ENCODE measurements around the gene ZNF407. TPM values are rescaled to one million over a fixed set of nuclear protein-coding genes. Genes with fewer than 3 reads are reported as not detected.
"Not testable (repeated sequence)": the region's sequence is repeated elsewhere in the genome, so short reads cannot be mapped to it uniquely, and the experiment has no call there.

ZNF407 gene
- total RNA-seq, 1 donor from 2014 or later = 13.2 TPM

DNA sequence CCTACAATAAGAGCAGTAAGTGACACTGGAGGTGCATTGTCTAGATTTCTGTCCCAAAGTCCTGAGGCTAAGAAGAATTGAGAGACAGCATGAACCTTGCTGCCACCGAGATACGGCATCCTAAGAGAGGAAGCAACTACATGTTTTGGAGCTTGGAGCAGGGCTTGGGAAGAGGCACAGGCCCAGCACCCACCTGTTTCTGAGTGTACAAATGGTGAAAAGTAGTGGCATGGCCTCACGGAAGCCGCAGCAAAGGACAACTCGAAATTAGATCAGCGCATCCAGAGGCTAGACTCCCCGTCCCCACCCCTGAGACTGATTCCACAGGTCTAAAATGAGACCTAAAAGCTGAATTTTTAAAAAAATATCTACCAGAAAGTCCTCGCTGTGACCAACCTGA lies 483.8 kb downstream of the ZNF407 start:
- Mint-ChIP-seq H3K4me3 (no peak overlapping the region), H3K27ac (ENCODE audit: unreplicated experiment) (no peak overlapping the region), H3K27me3 (ENCODE audit: low read depth) (no peaks in the 10 kb centered on the region), H3K4me1 (no peaks in the 10 kb centered on the region), H3K9me3 (peaks cover 19% of the 10 kb centered on the region), H3K36me3 (ENCODE audit: low read depth) (no peaks in the 10 kb centered on the region)
- TF ChIP-seq, protein P1, sequence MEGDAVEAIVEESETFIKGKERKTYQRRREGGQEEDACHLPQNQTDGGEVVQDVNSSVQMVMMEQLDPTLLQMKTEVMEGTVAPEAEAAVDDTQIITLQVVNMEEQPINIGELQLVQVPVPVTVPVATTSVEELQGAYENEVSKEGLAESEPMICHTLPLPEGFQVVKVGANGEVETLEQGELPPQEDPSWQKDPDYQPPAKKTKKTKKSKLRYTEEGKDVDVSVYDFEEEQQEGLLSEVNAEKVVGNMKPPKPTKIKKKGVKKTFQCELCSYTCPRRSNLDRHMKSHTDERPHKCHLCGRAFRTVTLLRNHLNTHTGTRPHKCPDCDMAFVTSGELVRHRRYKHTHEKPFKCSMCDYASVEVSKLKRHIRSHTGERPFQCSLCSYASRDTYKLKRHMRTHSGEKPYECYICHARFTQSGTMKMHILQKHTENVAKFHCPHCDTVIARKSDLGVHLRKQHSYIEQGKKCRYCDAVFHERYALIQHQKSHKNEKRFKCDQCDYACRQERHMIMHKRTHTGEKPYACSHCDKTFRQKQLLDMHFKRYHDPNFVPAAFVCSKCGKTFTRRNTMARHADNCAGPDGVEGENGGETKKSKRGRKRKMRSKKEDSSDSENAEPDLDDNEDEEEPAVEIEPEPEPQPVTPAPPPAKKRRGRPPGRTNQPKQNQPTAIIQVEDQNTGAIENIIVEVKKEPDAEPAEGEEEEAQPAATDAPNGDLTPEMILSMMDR (conservative IDR thresholded peaks at IDR 0.05) = no peak
- DNase-seq (ENCODE audit: low read depth, low spot score) = no peak

DNA sequence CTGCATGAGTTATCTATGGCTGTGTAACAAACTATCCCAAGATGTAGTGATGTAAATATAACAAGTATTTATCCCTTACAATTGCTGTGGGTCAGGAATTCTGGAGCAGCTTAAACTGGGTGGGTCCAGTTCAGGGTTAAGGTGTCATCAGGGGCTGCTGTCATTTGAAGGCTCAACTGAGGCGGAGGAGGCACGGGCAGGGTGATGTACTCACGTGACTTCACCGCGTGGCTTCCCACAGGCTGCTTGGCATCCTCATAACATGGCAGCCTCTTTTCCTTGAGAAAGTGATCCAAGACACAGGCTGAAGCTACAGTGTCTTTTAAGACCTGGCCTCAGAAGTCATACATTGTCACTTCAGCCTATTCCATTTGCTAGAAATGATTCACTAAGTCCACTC lies 485.5 kb downstream of the ZNF407 start:
- peaks cover 15% of the 10 kb centered on the region for H3K9me3 Mint-ChIP-seq
- H3K27me3 Mint-ChIP-seq (ENCODE audit: low read depth) = no peaks in the 10 kb centered on the region
- H3K36me3 Mint-ChIP-seq (ENCODE audit: low read depth) = no peaks in the 10 kb centered on the region
- DNase-seq (ENCODE audit: low read depth, low spot score) = no peak
- no peaks in the 10 kb centered on the region for H3K4me1 Mint-ChIP-seq
- TF ChIP-seq, protein P1 (conservative IDR thresholded peaks at IDR 0.05) = no peak
- no peak overlapping the region for H3K27ac Mint-ChIP-seq (ENCODE audit: unreplicated experiment)
- no peak overlapping the region for H3K4me3 Mint-ChIP-seq

DNA sequence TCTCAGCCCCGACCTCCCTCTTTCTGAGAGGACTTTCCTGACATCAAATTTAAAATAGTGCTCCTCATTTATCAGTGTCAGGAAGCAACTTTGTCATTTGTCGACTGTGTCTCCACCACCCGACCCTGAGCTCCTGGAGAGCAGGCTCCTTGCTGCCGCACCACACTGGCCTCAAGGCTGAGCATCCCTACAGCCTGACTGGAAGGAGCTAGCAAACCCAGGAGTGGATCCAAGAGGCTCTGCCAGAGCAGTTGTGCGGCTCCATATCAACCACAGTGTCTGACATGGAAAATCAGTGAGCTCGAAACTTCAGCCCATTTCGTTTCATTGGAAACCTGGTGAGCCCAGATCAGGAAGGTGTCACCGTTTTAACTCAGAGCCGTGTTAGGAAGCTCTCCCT lies 486.1 kb downstream of the ZNF407 start:
- DNase-seq (ENCODE audit: low read depth, low spot score) = no peak
- H3K4me3 Mint-ChIP-seq = no peak overlapping the region
- no peaks in the 10 kb centered on the region for H3K27me3 Mint-ChIP-seq (ENCODE audit: low read depth)
- peaks cover 13% of the 10 kb centered on the region for H3K9me3 Mint-ChIP-seq
- no peak overlapping the region for H3K27ac Mint-ChIP-seq (ENCODE audit: unreplicated experiment)
- TF ChIP-seq, protein P1 (conservative IDR thresholded peaks at IDR 0.05) = no peak
- H3K4me1 Mint-ChIP-seq = no peaks in the 10 kb centered on the region
- no peaks in the 10 kb centered on the region for H3K36me3 Mint-ChIP-seq (ENCODE audit: low read depth)

DNA sequence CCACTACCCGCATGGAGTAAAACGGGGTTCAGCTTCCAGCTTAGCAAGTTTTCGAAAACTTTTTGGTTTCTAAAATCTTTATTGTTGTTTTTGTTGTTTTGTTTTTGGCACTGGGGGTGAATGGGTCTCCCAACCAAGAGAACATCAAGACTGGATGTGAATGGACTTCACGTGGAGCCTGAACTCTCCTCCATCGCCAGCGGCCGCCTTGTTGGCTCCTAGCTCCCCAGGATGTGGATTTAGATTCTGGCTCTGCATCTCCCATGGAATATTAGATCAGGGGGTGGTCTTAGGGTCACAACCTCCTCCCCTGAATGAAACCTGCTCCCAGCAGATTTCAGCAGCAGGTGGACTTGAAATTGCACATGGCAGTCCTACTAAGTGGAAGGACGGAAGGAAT lies 488.0 kb downstream of the ZNF407 start:
- H3K4me3 Mint-ChIP-seq; DNase-seq (ENCODE audit: low read depth, low spot score); H3K4me1 Mint-ChIP-seq; H3K36me3 Mint-ChIP-seq (ENCODE audit: low read depth); H3K27me3 Mint-ChIP-seq (ENCODE audit: low read depth); H3K27ac Mint-ChIP-seq (ENCODE audit: unreplicated experiment); H3K9me3 Mint-ChIP-seq: not testable (repeated sequence)

DNA sequence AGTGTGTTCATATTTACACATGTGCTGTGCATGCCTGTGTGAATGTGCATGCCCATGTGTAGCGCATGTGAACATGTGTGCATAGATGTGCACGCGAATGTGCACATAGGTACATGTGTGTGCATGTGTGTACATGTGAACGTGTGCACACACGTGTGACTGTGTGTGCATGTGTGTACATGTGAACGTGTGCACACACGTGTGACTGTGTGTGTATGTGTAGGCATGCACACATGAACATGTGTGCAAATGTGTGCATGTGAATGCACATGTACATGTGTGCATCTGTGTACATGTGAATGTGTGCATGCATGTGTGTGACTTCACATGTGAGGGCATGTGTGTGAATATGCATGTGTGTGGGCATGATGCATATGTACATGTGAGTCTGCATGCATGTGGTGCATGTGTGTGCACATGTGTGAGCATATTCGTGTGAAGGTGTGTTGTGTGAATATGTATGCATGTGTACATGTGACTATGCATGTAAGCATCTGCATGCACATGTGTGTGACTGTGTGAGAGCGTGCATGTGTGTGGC lies 488.9 kb downstream of the ZNF407 start:
- no peak for DNase-seq (ENCODE audit: low read depth, low spot score)
- H3K4me3 Mint-ChIP-seq = no peak overlapping the region
- no peaks in the 10 kb centered on the region for H3K36me3 Mint-ChIP-seq (ENCODE audit: low read depth)
- no peak overlapping the region for H3K27ac Mint-ChIP-seq (ENCODE audit: unreplicated experiment)
- H3K27me3 Mint-ChIP-seq (ENCODE audit: low read depth) = no peaks in the 10 kb centered on the region
- peaks cover 7% of the 10 kb centered on the region for H3K9me3 Mint-ChIP-seq
- TF ChIP-seq, protein P1 (conservative IDR thresholded peaks at IDR 0.05) = no peak
- H3K4me1 Mint-ChIP-seq = no peaks in the 10 kb centered on the region

DNA sequence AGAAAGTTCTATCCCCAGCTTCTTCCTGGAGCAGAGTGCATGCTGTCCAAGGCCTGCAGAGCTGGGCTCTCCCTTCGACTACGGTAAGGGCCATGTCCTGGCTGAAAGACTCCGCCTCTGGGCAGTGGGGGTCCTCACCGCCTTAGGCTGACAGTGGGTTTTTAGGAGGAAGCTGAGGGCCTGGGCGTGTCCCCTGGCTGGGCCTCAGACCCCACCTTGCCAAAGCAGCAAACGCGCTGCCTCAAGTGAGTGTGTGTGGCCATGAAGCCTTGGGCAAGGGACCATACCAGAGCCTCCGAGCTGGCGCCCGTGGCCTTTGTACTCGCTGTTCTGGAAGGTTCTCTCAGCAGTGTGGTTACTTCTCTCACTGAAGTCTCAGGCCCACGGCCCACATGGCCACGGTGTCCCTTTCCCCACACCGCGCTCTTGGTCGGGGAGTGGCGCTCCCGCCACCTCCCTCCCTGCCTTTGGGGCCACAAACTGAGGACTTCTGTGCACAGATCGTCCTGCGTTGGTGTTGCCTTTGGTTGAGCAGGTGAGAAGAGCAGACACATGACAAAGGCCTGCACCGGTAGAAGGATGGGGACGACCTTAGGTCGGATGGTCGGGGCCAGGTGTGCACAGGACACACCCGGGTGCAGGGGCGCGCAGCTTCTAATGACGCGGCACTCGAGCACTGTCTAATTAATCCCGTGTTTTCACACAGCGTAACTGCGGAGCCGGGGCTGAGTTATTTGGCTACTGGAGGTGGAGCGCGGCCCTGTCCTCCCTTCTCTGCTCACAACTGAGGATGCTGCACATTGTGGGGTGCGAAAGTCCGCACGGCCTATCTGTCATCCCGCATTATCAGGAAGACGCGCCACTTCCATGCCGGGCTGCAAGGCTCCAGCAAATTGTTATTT lies 489.7 kb downstream of the ZNF407 start:
- DNase-seq (ENCODE audit: low read depth, low spot score) = no peak
- Mint-ChIP-seq H3K36me3 (ENCODE audit: low read depth) (no peaks in the 10 kb centered on the region), H3K4me3 (no peak overlapping the region), H3K9me3 (peaks cover 5% of the 10 kb centered on the region), H3K27ac (ENCODE audit: unreplicated experiment) (no peak overlapping the region), H3K27me3 (ENCODE audit: low read depth) (no peaks in the 10 kb centered on the region), H3K4me1 (no peaks in the 10 kb centered on the region)
- TF ChIP-seq, protein P1 (conservative IDR thresholded peaks at IDR 0.05) = no peak

Data from neural crest cell (in vitro differentiated cells).